Spinal cord (tissue), 10 donors: Measurements from ENCODE around the gene NDEL1. TPM values are rescaled to one million over a fixed set of nuclear protein-coding genes. Genes with fewer than 3 reads are reported as not detected.

Experiments used
- DNase-seq, 6 donors: peaks; one replicate each; pipeline versions ENCODE4 v3.0.0 to v3.0.0-alpha.2; 2013 to 2015; ENCODE audit warnings: low spot score in 6 of 6, low read depth in 4 of 6
- H3K27ac ChIP-seq: one replicate; pipeline ENCODE4 v1.5.1; 2013; ENCODE audit warnings: low read depth, low read length, control low read depth
- H3K27me3 ChIP-seq: one replicate; pipeline ENCODE4 v1.6.1; 2013; ENCODE audit warnings: low read length; ENCODE audit not compliant: control insufficient read depth, insufficient read depth
- H3K36me3 ChIP-seq: one replicate; pipeline ENCODE4 v1.6.1; 2013; ENCODE audit warnings: low read length; ENCODE audit not compliant: control insufficient read depth, insufficient read depth
- H3K4me1 ChIP-seq: one replicate; pipeline ENCODE4 v1.6.1; 2013; ENCODE audit warnings: low read length; ENCODE audit not compliant: control insufficient read depth, insufficient read depth
- H3K4me3 ChIP-seq: one replicate; pipeline ENCODE4 v1.5.1; 2013; ENCODE audit warnings: low read depth, low read length, control low read depth
- H3K9me3 ChIP-seq: one replicate; pipeline ENCODE4 v1.6.1; 2013; ENCODE audit warnings: low read length; ENCODE audit not compliant: control insufficient read depth, insufficient read depth
- WGBS: methylation state at CpG from one replicate; pipeline ENCODE4 v1.1.5; 2013; ENCODE audit warnings: missing lambda C conversion rate; ENCODE audit not compliant: insufficient coverage; 5-methylcytosine and 5-hydroxymethylcytosine counted together
- polyA plus RNA-seq, 2 donors: library from polyadenylated mRNA; unstranded; fragments of 120-200 nt; gene quantifications; one replicate each; pipeline ENCODE4 v1.2.1, GENCODE V29; 2013; ENCODE audit not compliant: insufficient read length in 2 of 2
- total RNA-seq, 2 donors: library from RNA; depleted of rRNA in 1 of 2; stranded (reverse); fragments of 120-200 nt in 1 of 2; fragments of >200 nt in 1 of 2; gene quantifications; one replicate each; pipeline versions ENCODE4 v1.2.3 to v1.2.4, GENCODE V29; 2013 to 2014
- donor health status: healthy.

Gene NDEL1
- total and polyA plus RNA-seq, 4 donors = 30.7 to 48.9 (median 47.1) TPM

GRCh38 chr17:8480011-8480976 is 44.6 kb downstream of the NDEL1 start:
- no peaks in the 10 kb centered on the region for H3K27me3 ChIP-seq
- DNase-seq = no peak
- H3K4me1 ChIP-seq = peaks cover 37% of the 10 kb centered on the region
- no peaks in the 10 kb centered on the region for H3K9me3 ChIP-seq
- peak overlapping the region; percentile 65 for H3K27ac ChIP-seq
- 85% methylated on average over 22 of the region's 33 CpGs for WGBS
- H3K4me3 ChIP-seq = no peak overlapping the region
- H3K36me3 ChIP-seq = peaks cover 72% of the 10 kb centered on the region

- Histone ChIP-seq H3K36me3 (peaks cover 64% of the 10 kb centered on the region), H3K27me3 (no peaks in the 10 kb centered on the region), H3K4me3 (no peak overlapping the region), H3K4me1 (peaks cover 37% of the 10 kb centered on the region), H3K27ac (no peak overlapping the region), H3K9me3 (no peaks in the 10 kb centered on the region)
- WGBS = 94% methylated on average over 16 of the region's 22 CpGs
- DNase-seq = no peak
Measured at GRCh38 chr17:8481089-8481488, 45.4 kb downstream of the NDEL1 start.

GRCh38 chr17:8481703-8482102 is 46.0 kb downstream of the NDEL1 start:
- Histone ChIP-seq H3K27ac (no peak overlapping the region), H3K36me3 (peaks cover 58% of the 10 kb centered on the region), H3K4me3 (no peak overlapping the region), H3K9me3 (no peaks in the 10 kb centered on the region), H3K27me3 (no peaks in the 10 kb centered on the region), H3K4me1 (peaks cover 37% of the 10 kb centered on the region)
- no peak for DNase-seq
- WGBS = 80% methylated on average over 5 of the region's 5 CpGs

- H3K27ac ChIP-seq = no peak overlapping the region
- H3K4me3 ChIP-seq = no peak overlapping the region
- H3K4me1 ChIP-seq = peaks cover 37% of the 10 kb centered on the region
- 100% methylated on average over 2 of the region's 5 CpGs for WGBS
- no peaks in the 10 kb centered on the region for H3K27me3 ChIP-seq
- no peak for DNase-seq
- peaks cover 58% of the 10 kb centered on the region for H3K36me3 ChIP-seq
- H3K9me3 ChIP-seq = no peaks in the 10 kb centered on the region
Measured at GRCh38 chr17:8482546-8482945, 46.9 kb downstream of the NDEL1 start.

- WGBS = no CpG with 5 or more reads among the region's 1 CpG
- DNase-seq = no peak
- Histone ChIP-seq H3K4me1 (peaks cover 30% of the 10 kb centered on the region), H3K27ac (no peak overlapping the region), H3K27me3 (no peaks in the 10 kb centered on the region), H3K9me3 (no peaks in the 10 kb centered on the region), H3K4me3 (no peak overlapping the region), H3K36me3 (peaks cover 55% of the 10 kb centered on the region)
Measured at GRCh38 chr17:8484465-8484864, 48.8 kb downstream of the NDEL1 start.

GRCh38 chr17:8485491-8485890 is 49.8 kb downstream of the NDEL1 start:
- H3K27me3 ChIP-seq = no peaks in the 10 kb centered on the region
- H3K4me1 ChIP-seq = peaks cover 19% of the 10 kb centered on the region
- H3K4me3 ChIP-seq = no peak overlapping the region
- WGBS = no CpG with 5 or more reads among the region's 1 CpG
- H3K36me3 ChIP-seq = peaks cover 51% of the 10 kb centered on the region
- H3K9me3 ChIP-seq = no peaks in the 10 kb centered on the region
- DNase-seq = no peak
- no peak overlapping the region for H3K27ac ChIP-seq

GRCh38 chr17:8487130-8487645 is 51.5 kb downstream of the NDEL1 start:
- 91% methylated on average over 16 of the region's 19 CpGs for WGBS
- H3K9me3 ChIP-seq = no peaks in the 10 kb centered on the region
- peaks cover 6% of the 10 kb centered on the region for H3K4me1 ChIP-seq
- no peaks in the 10 kb centered on the region for H3K27me3 ChIP-seq
- no peak overlapping the region for H3K27ac ChIP-seq
- H3K4me3 ChIP-seq = no peak overlapping the region
- peaks cover 49% of the 10 kb centered on the region for H3K36me3 ChIP-seq
- no peak for DNase-seq

GRCh38 chr17:8487743-8488142 is 52.1 kb downstream of the NDEL1 start:
- Histone ChIP-seq H3K27ac (no peak overlapping the region), H3K36me3 (peaks cover 50% of the 10 kb centered on the region), H3K9me3 (no peaks in the 10 kb centered on the region), H3K4me3 (no peak overlapping the region), H3K4me1 (peaks cover under 1% of the 10 kb centered on the region), H3K27me3 (no peaks in the 10 kb centered on the region)
- WGBS = 91% methylated on average over 2 of the region's 5 CpGs
- no peak for DNase-seq

- Histone ChIP-seq H3K4me1 (no peaks in the 10 kb centered on the region), H3K27ac (no peak overlapping the region), H3K4me3 (no peak overlapping the region), H3K9me3 (no peaks in the 10 kb centered on the region), H3K27me3 (no peaks in the 10 kb centered on the region), H3K36me3 (peaks cover 57% of the 10 kb centered on the region)
- DNase-seq = no peak
- WGBS = 97% methylated on average over 6 of the region's 6 CpGs
Measured at GRCh38 chr17:8488491-8488890, 52.8 kb downstream of the NDEL1 start.

GRCh38 chr17:8488901-8489300 is 53.2 kb downstream of the NDEL1 start:
- 57% methylated on average over 1 of the region's 4 CpGs for WGBS
- H3K36me3 ChIP-seq = peaks cover 61% of the 10 kb centered on the region
- no peak overlapping the region for H3K27ac ChIP-seq
- DNase-seq = no peak
- no peak overlapping the region for H3K4me3 ChIP-seq
- H3K9me3 ChIP-seq = no peaks in the 10 kb centered on the region
- H3K27me3 ChIP-seq = no peaks in the 10 kb centered on the region
- no peaks in the 10 kb centered on the region for H3K4me1 ChIP-seq
